Erythroblast (primary cell): Measurements from ENCODE around the gene FAM76A.

Source experiments
- GATA1 ChIP-seq: IDR thresholded peaks from 2 replicates; pipeline ENCODE4 v1.6.1; 2011; ENCODE audit warnings: low read depth, mild to moderate bottlenecking, control low read depth, low read length, moderate library complexity
- POLR2A ChIP-seq: IDR thresholded peaks from 2 replicates; pipeline ENCODE4 v1.6.1; 2011; ENCODE audit warnings: mild to moderate bottlenecking, low read length

DNA sequence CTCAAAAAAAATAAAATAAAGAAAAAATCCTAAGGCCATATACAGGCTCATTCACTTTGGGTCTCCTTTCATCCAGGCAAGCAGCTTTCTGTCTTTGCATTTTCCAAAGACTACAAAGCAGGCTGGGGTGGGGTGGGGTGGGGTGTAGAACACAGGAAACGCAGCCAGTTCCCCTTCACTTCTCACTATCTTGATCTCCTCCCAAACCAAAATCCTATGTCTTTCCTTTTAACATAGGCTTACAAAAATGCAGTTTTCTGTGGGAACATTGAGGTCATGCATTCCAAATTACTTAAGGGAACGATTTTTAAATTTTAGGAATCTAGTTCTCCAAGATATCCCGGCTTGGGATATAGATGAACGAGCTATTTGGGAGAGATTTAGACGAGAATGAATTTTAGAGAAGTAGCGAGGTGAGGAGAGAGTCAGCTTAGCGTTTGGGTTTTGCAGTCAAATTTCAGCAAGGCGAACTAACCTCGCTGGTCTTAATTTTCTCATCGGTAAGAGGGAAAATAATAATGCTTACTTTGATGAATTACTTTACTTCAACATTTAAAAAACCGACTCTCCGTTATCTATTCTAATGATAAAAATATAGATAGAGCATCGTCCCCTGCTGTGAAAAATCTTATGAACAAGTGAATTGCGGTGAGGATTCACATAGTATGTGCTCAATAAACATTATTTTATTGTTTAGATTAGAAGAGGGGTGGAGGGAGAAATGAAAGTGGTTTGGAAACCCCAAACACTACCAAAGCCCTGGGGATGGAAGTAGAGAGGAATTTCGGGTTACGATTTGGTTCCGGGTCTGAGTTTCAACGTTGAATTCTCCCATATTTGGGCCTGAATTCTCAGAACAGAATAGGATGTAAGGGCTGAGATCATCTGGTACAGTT, 46.5 kb downstream of the FAM76A start:
- TF ChIP-seq POLR2A = no peak
- no peak for TF ChIP-seq GATA1
